NOMO-1 treated with dmso at 0.1 percent for 144 hours (cell line): ENCODE data around the gene ATP13A4.

Experiments
- DNase-seq: peaks from one replicate; lab custom pipeline; 2025; ENCODE audit not compliant: unreplicated experiment; lab: John Stamatoyannopoulos, UW

The ATP13A4 gene

GRCh38 chr3:193407688-193408087 is 147.0 kb downstream of the ATP13A4 start:
- DNase-seq, result no peak

GRCh38 chr3:193407112-193407511 is 147.6 kb downstream of the ATP13A4 start:
- DNase-seq, result no peak

- no peak for DNase-seq
Measured at GRCh38 chr3:193403307-193403706, 151.4 kb downstream of the ATP13A4 start.

- no peak for DNase-seq
Measured at GRCh38 chr3:193400304-193400703, 154.4 kb downstream of the ATP13A4 start.

- no peak for DNase-seq
Measured at GRCh38 chr3:193396451-193397244, 158.0 kb downstream of the ATP13A4 start.

- DNase-seq, result no peak
Measured at GRCh38 chr3:193391902-193392301, 162.8 kb downstream of the ATP13A4 start.

GRCh38 chr3:193389335-193389734 is 165.4 kb downstream of the ATP13A4 start:
- no peak for DNase-seq

GRCh38 chr3:193388361-193388760 is 166.3 kb downstream of the ATP13A4 start:
- DNase-seq, result no peak

GRCh38 chr3:193387596-193387995 is 167.1 kb downstream of the ATP13A4 start:
- no peak for DNase-seq

- no peak for DNase-seq
Measured at GRCh38 chr3:193378706-193379105, 176.0 kb downstream of the ATP13A4 start, which contains the start of gene ATP13A5. TSS of gene ATP13A5 (minus strand) at chr3:193378753. CDS start at chr3:193378725, 28 bp downstream.

- DNase-seq, result no peak
Measured at GRCh38 chr3:193377591-193377990, 177.1 kb downstream of the ATP13A4 start.

- no peak for DNase-seq
Measured at GRCh38 chr3:193375614-193376013, 179.1 kb downstream of the ATP13A4 start.

GRCh38 chr3:193372783-193373182 is 181.9 kb downstream of the ATP13A4 start:
- no peak for DNase-seq

GRCh38 chr3:193367868-193368267 is 186.8 kb downstream of the ATP13A4 start:
- no peak for DNase-seq

- DNase-seq, result no peak
Measured at GRCh38 chr3:193357291-193357690, 197.4 kb downstream of the ATP13A4 start.

GRCh38 chr3:193354423-193354822 is 200.3 kb downstream of the ATP13A4 start:
- no peak for DNase-seq
